PFSK-1 (cell line): ENCODE results near the gene GSE1.

Source experiments
- FOXP2 ChIP-seq: optimal IDR thresholded peaks from 2 replicates; pipeline ENCODE3; 2011; ENCODE audit warnings: borderline replicate concordance, control low read depth, inconsistent platforms; ENCODE audit not compliant: insufficient read depth; ENCODE audit errors: extremely low read length, extremely low read depth
- POLR2AphosphoS5 ChIP-seq: IDR thresholded peaks from 2 replicates; pipeline ENCODE4 v1.6.1; 2012; ENCODE audit warnings: low read depth, mild to moderate bottlenecking, control low read depth, low read length, moderate library complexity
- SIN3A ChIP-seq: IDR thresholded peaks from 2 replicates; pipeline ENCODE4 v1.6.1; 2012; ENCODE audit warnings: mild to moderate bottlenecking, low read length, moderate library complexity, borderline replicate concordance; ENCODE audit not compliant: insufficient read depth

DNA sequence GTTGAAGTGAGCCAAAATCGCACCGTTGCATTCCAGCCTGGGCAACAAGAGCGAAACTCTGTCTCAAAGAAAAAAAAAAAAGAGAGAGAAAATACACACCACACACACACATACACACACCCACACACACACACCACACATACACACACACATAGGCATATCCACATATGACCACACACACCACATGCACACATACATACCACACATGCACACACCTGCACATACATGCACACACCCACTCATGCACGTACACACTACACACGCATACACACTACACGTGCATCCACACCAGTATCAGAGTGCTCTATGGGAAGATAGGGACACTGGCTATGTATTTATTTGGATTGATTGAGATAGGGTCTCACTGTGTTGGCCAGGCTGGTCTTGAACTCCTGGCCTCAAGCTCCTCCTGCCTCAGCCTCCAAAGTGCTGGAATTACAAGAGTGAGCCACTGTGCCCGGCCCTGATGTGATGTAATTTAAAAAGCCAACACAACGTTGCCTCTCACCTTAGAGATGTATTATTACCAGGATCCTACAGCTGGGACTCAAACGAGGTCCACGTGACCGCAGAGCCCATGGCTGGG is 93.4 kb downstream of the GSE1 start:
- TF ChIP-seq FOXP2 = no peak
- TF ChIP-seq POLR2AphosphoS5 = no peak
- TF ChIP-seq SIN3A = no peak
